Neuron (in vitro differentiated cells): ENCODE data around the gene RUNX2.
"Not testable (repeated sequence)": the region's sequence is repeated elsewhere in the genome, so short reads cannot be mapped to it uniquely, and the experiment has no call there.

Experiments
- H2AFZ ChIP-seq: one replicate; pipeline ENCODE4 v1.6.1; 2013; ENCODE audit warnings: low read depth, mild to moderate bottlenecking, inconsistent platforms, low read length, moderate library complexity
- H3K27me3 ChIP-seq: one replicate; pipeline ENCODE4 v1.6.1; 2013; ENCODE audit warnings: low read length; ENCODE audit not compliant: insufficient read depth
- H3K36me3 ChIP-seq: one replicate; pipeline ENCODE4 v1.6.1; 2013; ENCODE audit warnings: low read length; ENCODE audit not compliant: insufficient read depth
- H3K4me1 ChIP-seq: one replicate; pipeline ENCODE4 v1.6.1; 2013; ENCODE audit warnings: low read length; ENCODE audit not compliant: insufficient read depth
- H3K4me3 ChIP-seq: 2 replicates; pipeline ENCODE4 v1.5.1; 2013; ENCODE audit warnings: mild to moderate bottlenecking, low read length, moderate library complexity
- H3K9me3 ChIP-seq: one replicate; pipeline ENCODE4 v1.6.1; 2013; ENCODE audit warnings: low read length

RUNX2 gene

DNA sequence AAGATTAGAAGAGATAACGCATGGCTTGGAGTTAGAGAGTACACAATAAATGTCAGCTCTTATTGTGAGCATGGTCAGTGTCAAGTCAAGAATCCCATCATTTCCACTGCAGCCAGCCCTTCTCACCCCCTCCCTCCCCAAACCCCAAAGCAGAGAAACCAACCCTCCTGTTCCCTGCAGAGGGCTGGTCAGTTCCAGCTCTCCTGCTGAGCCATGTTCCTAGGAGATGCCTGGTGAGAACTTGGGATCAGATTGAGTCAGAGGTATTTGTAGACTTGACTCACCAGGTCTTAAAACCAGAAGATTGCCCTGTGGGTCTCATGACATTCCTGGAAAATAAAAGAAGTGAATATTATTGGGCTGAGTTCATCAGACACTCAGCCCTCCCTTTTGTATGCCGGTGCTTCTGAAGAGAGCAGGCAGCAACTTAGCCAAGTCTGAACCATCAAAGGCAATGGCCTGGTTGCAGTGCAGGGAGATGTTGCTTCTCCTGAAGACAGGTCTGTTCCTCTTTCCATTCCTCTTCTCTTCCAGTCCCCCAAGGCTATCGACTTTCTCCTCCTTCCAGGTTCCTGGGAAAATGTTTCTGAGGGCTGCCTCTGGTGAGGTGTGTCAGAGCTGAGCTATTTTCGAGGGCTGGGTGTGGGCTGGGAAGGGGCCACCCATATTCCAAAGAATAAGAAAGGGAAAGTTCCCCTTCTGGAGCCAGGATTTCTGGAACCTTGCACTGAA, 327.8 kb downstream of the RUNX2 start:
- H3K4me1 ChIP-seq: peaks cover 6% of the 10 kb centered on the region
- H3K27me3 ChIP-seq: no peaks in the 10 kb centered on the region
- H3K9me3 ChIP-seq: no peaks in the 10 kb centered on the region

DNA sequence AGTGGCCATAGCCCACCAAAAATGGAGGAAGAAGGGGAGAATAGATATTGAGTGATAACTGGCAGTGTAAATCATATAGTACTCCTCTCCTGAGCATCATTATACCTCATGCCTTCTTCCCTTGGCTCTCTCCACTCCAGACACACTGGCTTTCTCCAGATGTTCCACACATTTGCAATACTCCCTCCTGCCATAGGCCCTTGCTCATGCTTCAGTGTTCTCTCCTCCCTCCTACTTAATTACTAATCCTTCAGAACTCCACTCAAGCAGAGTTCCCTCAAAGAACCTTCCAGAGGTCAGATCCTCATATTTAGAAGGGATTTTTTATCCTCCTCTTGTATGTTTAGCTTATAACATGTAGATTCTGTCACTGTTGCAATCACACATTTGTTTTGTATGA, 329.1 kb downstream of the RUNX2 start:
- Histone ChIP-seq H3K27me3 (no peaks in the 10 kb centered on the region), H3K4me1 (peaks cover 6% of the 10 kb centered on the region), H3K4me3 (no peak overlapping the region), H3K9me3 (no peaks in the 10 kb centered on the region), H3K36me3 (no peaks in the 10 kb centered on the region), H2AFZ (no peak overlapping the region)

More for the DNA sequence above, 327.8 kb downstream of the RUNX2 start:
- Histone ChIP-seq H2AFZ (no peak overlapping the region), H3K36me3 (no peaks in the 10 kb centered on the region), H3K4me3 (no peak overlapping the region)

DNA sequence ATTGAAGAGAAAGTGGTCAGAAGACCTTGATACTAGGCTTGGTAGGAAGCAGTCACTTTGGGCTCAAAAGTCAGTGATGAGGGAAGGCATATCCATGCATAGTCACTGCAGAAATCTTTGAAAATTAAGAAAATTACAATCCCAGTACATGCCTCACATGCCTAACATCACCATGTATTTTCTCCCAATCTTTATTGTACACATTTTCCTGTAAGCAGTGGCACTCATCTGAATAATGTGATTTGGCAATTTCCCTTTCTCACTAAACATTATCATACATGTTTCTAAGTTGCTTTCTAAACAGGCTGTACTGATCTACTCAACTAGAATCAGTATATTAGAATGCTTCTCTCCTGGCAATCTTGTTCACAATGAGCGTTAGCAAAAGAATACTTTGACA, 330.3 kb downstream of the RUNX2 start:
- Histone ChIP-seq H3K4me3 (no peak overlapping the region), H3K9me3 (no peaks in the 10 kb centered on the region), H2AFZ (no peak overlapping the region), H3K4me1 (peaks cover 6% of the 10 kb centered on the region), H3K36me3 (no peaks in the 10 kb centered on the region), H3K27me3 (no peaks in the 10 kb centered on the region)

DNA sequence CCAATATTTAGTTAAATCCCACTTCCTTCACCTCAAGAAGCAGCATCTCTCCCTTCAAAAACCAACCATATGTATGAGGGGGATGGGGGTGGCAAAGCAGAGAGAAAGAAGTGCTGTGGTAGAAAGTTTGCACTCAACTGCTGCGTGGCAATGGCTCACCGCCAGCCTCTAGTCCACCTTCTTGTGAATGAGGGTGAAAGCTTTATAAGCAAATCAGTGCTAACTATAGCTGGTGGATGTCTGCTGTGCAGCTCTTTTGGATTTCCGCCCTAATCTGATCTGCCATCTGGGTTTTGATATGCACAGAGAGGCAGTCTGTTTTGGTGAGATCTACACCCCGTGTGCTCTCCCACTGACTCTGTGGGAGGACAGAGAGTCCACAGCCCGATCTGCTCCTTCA, 330.8 kb downstream of the RUNX2 start:
- Histone ChIP-seq H3K27me3 (no peaks in the 10 kb centered on the region), H3K4me1 (peaks cover 6% of the 10 kb centered on the region), H2AFZ (no peak overlapping the region), H3K36me3 (no peaks in the 10 kb centered on the region), H3K9me3 (no peaks in the 10 kb centered on the region), H3K4me3 (no peak overlapping the region)

DNA sequence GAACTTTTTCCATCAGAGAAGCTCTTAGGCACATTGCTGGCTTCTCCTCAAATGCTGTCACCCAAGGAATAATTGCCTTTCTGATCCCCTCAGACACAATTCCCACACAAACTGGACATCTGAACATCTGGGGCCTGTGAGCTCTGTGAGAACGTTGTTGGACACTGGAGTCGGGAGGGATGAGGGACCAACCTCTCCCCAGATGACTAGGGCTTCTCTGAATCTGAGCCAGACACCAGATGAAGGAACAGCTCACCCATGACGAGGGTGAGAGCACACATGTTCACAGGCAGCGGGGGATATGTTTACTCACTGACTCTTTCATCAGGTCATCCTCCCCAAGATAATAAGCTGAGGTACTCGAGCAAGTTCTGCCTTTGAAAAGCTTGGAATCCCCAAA, 333.5 kb downstream of the RUNX2 start:
- Histone ChIP-seq H3K4me1 (peaks cover 3% of the 10 kb centered on the region), H3K36me3 (no peaks in the 10 kb centered on the region), H3K9me3 (no peaks in the 10 kb centered on the region), H3K27me3 (no peaks in the 10 kb centered on the region), H2AFZ (no peak overlapping the region), H3K4me3 (no peak overlapping the region)

DNA sequence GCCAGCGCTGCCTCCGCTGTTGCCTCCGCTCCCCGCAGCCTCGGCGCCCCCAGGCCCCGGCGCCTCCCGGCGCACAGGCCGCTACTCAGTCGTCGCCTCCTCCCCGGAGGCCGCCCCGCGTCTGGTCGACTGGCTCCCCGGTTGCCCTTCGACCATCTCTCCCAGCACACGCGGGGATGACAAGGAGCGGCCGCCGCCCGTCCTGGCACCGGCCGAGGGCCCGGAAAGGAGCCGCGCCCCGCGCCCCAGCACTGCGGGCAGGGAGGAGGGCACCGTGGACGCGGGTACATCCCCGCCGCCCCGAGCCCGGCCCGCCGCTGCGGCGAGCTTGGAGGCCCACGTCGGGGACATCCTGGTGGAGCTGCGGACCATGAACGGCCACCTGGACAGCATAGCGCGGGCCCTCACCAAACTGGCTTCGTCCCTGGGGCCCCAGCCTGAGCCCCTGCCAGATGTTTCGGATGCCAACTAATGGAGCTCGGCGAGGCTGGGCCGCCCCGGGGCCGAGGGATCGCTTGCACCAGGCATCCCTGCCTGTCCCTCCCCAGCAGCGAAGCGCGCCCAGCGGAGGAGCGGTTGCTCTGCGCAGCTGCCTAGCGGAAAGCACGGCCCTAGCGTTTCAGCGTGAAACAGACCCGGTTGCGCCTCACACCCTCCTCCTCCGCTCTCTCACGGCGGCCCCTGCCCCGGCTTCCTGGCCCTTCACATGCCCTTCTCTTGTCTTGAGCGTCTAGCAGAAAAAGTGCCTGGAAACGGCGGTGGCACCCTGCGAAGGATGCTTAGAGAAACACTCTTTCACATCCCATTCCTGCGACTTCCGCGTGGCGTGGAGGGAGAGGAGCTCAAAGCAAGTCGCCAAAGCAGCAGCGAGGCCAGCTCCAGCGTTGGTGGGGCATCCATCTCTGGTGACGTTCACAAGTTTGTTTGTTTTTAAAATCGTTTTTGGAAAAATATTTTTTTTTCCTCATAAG, 335.4 kb downstream of the RUNX2 start:
- Histone ChIP-seq H3K9me3 (no peaks in the 10 kb centered on the region), H2AFZ (no peak overlapping the region), H3K27me3 (no peaks in the 10 kb centered on the region), H3K4me3 (no peak overlapping the region), H3K36me3 (no peaks in the 10 kb centered on the region), H3K4me1 (peaks cover 3% of the 10 kb centered on the region)

DNA sequence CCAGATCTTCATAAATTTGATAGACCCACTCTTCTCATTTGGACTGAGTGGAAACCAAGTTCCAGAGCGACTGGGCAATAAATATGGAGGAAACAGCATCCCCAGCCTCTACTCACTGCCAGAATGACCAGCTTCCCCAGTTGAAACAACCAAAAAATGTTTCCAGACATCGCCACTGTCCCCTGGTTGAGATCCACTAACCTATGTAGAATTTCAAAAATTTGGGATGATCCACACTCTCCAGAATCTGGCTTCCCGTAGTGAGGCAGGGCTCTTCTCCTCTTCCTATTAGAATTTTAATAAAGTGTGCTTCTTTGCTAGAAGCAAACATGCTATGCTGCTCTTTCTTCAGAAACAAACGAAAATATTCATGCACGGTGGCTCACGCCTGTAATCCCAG, 336.6 kb downstream of the RUNX2 start:
- Histone ChIP-seq H3K36me3 (no peaks in the 10 kb centered on the region), H3K9me3 (no peaks in the 10 kb centered on the region), H3K4me1 (peaks cover 3% of the 10 kb centered on the region), H3K4me3 (no peak overlapping the region), H2AFZ (no peak overlapping the region), H3K27me3 (no peaks in the 10 kb centered on the region)

DNA sequence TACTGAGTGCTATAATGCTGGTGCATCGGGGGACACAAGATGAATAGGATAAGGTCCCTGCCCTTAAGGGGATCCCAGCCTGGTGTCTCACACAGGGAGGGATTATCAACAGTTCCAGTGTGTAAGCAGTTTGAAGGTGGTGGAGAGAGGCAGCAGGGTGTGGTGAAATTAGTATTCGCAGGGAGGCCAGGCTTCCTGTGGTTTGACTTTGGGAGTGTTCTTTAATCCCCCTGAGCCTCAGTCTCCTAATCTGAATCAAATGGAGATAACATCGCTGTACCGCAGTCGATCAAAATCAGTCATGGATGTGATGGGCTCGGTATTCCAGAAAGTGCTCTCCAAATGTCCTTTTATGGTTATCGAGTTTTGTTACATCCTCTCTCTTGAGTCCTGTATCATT, 337.7 kb downstream of the RUNX2 start:
- peaks cover 3% of the 10 kb centered on the region for H3K4me1 ChIP-seq
- H3K36me3 ChIP-seq: no peaks in the 10 kb centered on the region
- no peak overlapping the region for H3K4me3 ChIP-seq
- no peaks in the 10 kb centered on the region for H3K9me3 ChIP-seq
- H3K27me3 ChIP-seq: no peaks in the 10 kb centered on the region
- H2AFZ ChIP-seq: no peak overlapping the region

DNA sequence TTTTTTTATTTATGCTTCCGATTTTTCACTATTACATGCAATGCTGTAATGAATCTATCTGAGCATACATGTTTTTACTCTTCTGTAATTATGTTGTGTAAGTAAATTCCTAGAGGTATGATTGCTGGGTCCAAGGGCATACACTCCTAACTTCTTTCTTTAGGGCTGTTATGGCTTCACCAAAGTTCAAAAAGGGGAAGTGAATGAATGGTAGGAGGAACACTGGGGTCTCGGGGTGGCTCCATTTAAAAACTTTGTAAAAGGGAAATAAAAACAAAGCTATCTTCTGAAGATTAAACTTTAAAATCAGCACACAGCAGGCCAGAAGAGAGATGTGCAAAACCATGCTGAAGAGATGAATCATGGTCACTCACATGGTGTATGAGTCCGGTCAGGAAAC, 338.7 kb downstream of the RUNX2 start:
- Histone ChIP-seq H3K27me3 (no peaks in the 10 kb centered on the region), H3K4me1 (peaks cover 3% of the 10 kb centered on the region), H3K4me3 (no peak overlapping the region), H2AFZ (no peak overlapping the region), H3K9me3 (no peaks in the 10 kb centered on the region), H3K36me3 (no peaks in the 10 kb centered on the region)

DNA sequence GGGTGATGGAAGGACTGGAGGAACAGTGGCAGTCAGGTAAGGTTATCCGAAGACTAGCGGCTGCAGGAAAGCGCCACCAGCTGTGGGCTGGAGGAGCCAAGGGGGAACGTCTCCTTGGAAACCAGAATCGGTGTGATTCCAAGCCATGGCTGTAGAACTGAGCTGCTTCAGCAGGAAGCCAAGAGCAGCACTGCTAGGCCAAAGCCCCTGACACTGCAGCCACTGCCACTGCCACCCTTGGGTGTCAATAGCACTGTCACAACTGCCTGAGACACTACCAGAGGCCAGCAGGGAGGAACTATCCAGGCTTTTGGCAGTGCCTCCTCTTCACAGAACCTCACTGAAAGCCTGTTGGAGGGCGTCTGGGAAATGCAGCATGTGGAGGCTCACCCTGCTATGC, 339.2 kb downstream of the RUNX2 start:
- Histone ChIP-seq H3K36me3 (no peaks in the 10 kb centered on the region), H2AFZ (no peak overlapping the region), H3K4me1 (peaks cover 3% of the 10 kb centered on the region), H3K9me3 (no peaks in the 10 kb centered on the region), H3K27me3 (no peaks in the 10 kb centered on the region), H3K4me3 (no peak overlapping the region)

DNA sequence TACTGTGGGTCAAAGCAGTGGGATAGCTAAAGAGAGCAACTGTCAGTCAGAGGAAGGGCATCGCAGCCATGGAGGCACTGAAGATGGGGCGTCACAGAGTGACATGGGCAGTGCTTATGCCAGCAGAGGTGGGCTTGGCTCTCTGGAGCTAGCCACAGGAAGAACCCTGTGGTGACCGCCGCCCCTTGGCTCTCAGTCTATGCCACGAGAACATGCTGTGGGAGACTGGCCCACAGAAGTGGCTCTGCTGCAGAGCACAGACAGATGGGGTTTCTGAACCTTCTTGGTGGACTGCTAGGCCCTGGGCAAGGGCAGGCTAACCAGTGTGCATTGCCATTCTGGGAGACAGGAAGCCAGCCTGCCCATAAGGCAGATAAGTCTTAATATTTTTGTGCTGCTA, 339.6 kb downstream of the RUNX2 start:
- Histone ChIP-seq H3K27me3 (no peaks in the 10 kb centered on the region), H3K36me3 (no peaks in the 10 kb centered on the region), H3K9me3 (no peaks in the 10 kb centered on the region), H2AFZ (no peak overlapping the region), H3K4me3 (no peak overlapping the region), H3K4me1 (peaks cover 3% of the 10 kb centered on the region)

DNA sequence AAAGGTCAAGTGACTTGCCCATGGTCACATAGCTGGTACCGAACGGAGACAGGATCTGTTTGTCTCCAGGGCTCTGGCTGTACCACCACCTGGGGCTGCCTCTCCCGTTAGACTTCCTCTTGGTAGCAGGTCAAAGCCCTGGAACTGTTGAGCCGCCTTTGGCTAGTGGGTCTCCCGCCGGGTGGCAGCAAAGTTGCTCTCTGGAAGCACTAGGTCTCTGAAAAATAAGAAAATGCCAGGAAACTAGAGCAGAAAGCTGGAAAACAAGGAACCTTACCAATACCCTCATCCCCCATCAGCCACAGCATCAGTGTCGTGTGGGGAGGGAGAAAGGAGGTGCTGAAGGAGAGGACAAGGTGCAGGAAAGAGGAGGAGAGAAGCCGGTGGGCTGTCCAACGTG, 340.6 kb downstream of the RUNX2 start:
- H3K4me3 ChIP-seq: no peak overlapping the region
- H3K9me3 ChIP-seq: no peaks in the 10 kb centered on the region
- no peaks in the 10 kb centered on the region for H3K27me3 ChIP-seq
- H3K36me3 ChIP-seq: no peaks in the 10 kb centered on the region
- H3K4me1 ChIP-seq: peaks cover 3% of the 10 kb centered on the region
- no peak overlapping the region for H2AFZ ChIP-seq

DNA sequence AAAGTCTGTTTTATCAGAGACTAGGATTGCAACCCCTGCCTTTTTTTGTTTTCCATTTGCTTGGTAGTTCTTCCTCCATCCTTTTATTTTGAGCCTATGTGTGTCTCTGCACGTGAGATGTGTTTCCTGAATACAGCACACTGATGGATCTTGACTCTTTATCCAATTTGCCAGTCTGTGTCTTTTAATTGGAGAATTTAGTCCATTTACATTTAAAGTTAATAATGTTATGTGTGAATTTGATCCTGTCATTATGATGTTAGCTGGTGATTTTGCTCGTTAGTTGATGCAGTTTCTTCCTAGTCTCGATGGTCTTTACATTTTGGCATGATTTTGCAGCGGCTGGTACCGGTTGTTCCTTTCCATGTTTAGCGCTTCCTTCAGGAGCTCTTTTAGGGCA, 345.0 kb downstream of the RUNX2 start:
- H3K4me1 ChIP-seq, H3K4me3 ChIP-seq, H2AFZ ChIP-seq, H3K27me3 ChIP-seq, H3K9me3 ChIP-seq, H3K36me3 ChIP-seq: not testable (repeated sequence)
